ENCODE measurements around the gene SH3RF3.

GRCh38 chr2:109080109-109080508, 48.9 kb upstream of the SH3RF3 start:
- TF ChIP-seq POLR2A (IDR thresholded peaks at IDR 0.05; ENCODE audit: low read length) (no peak), GATA1 (IDR thresholded peaks at IDR 0.05; ENCODE audit: low read depth, low read length) (no peak)
